IMR-90 (cell line): ENCODE results near the gene PCDHA5. TPM values are rescaled to one million over a fixed set of nuclear protein-coding genes. Genes with fewer than 3 reads are reported as not detected.

Experiments
- ATAC-seq: fragments of 200-7000 bp; cut with Tn5 transposase; 2 replicates; pipeline ENCODE4 v1.9.1; 2020; ENCODE audit warnings: low read depth, mild to moderate bottlenecking, moderate library complexity
- BruUV-seq: library from RNA; stranded (reverse); fragments of 400-500 nt; replicated peaks from 2 replicates; lab custom pipeline; 2021; lab: Mats Ljungman, UMichigan
- CTCF ChIA-PET: fragments of 300-600 bp; formaldehyde crosslinking; extraction: SDS; loops from one replicate; lab custom pipeline; 2021; ENCODE audit warnings: antibody characterized with exemption; lab: Yijun Ruan, JAX
- POLR2A ChIA-PET: fragments of 300-600 bp; sonication (Branson Sonifier 250); formaldehyde crosslinking; loops from one replicate; lab custom pipeline; 2022; ENCODE audit warnings: antibody characterized with exemption; ENCODE audit not compliant: unreplicated experiment; lab: Charles Lee
- DNase-seq: peaks from one replicate; pipeline ENCODE4 v3.0.0; 2013
- H2AFZ ChIP-seq: replicated peaks from 2 replicates; pipeline ENCODE3; 2013; ENCODE audit warnings: low read length, mild to moderate bottlenecking; ENCODE audit not compliant: poor library complexity
- H2AK5ac ChIP-seq: 2 replicates; pipeline ENCODE4 v1.6.1; 2013; ENCODE audit warnings: low read depth, low read length, inconsistent platforms
- H2AK9ac ChIP-seq: replicated peaks from 2 replicates; pipeline ENCODE3; 2013; ENCODE audit warnings: mild to moderate bottlenecking, low read depth, low read length, moderate library complexity; ENCODE audit not compliant: poor library complexity
- H2BK120ac ChIP-seq: 2 replicates; pipeline ENCODE4 v1.6.1; 2013; ENCODE audit warnings: low read depth, low read length, inconsistent platforms
- H2BK15ac ChIP-seq: 3 replicates; pipeline ENCODE4 v1.6.1; 2013; ENCODE audit warnings: low read depth, low read length, inconsistent platforms
- H2BK20ac ChIP-seq: 2 replicates; pipeline ENCODE4 v1.6.1; 2013; ENCODE audit warnings: low read depth, mild to moderate bottlenecking, inconsistent platforms, low read length, moderate library complexity
- H2BK5ac ChIP-seq: 2 replicates; pipeline ENCODE4 v1.6.1; 2013; ENCODE audit warnings: mild to moderate bottlenecking, low read depth, low read length, inconsistent platforms; ENCODE audit not compliant: poor library complexity, severe bottlenecking
- H3K14ac ChIP-seq: replicated peaks from 2 replicates; pipeline ENCODE4 v1.6.1; 2013; ENCODE audit warnings: low read depth, low read length, inconsistent platforms
- H3K18ac ChIP-seq: 2 replicates; pipeline ENCODE4 v1.6.1; 2013; ENCODE audit warnings: low read depth, low read length, control low read depth
- H3K23ac ChIP-seq: 2 replicates; pipeline ENCODE4 v1.6.1; 2013; ENCODE audit warnings: low read depth, low read length, inconsistent platforms
- H3K27ac ChIP-seq: 2 replicates; pipeline ENCODE4 v1.5.1; 2013; ENCODE audit warnings: mild to moderate bottlenecking, control low read depth, low read length; ENCODE audit not compliant: insufficient read depth
- H3K27me3 ChIP-seq: 2 replicates; pipeline ENCODE4 v1.6.1; 2013; ENCODE audit warnings: low read length; ENCODE audit not compliant: control insufficient read depth, insufficient read depth
- H3K36me3 ChIP-seq: 2 replicates; pipeline ENCODE4 v1.6.1; 2013; ENCODE audit warnings: low read length, mixed read lengths; ENCODE audit not compliant: control insufficient read depth, insufficient read depth
- H3K4ac ChIP-seq: 2 replicates; pipeline ENCODE4 v1.6.1; 2013; ENCODE audit warnings: low read depth, low read length, inconsistent platforms
- H3K4me1 ChIP-seq: 2 replicates; pipeline ENCODE4 v1.6.1; 2013; ENCODE audit warnings: low read length, mixed read lengths; ENCODE audit not compliant: control insufficient read depth, insufficient read depth
- H3K4me2 ChIP-seq: 2 replicates; pipeline ENCODE4 v1.6.1; 2013; ENCODE audit warnings: low read depth, mild to moderate bottlenecking, control low read depth, low read length, moderate library complexity
- H3K4me3 ChIP-seq: 2 replicates; pipeline ENCODE4 v1.5.1; 2013; ENCODE audit warnings: low read depth, mild to moderate bottlenecking, control low read depth, low read length, moderate library complexity; ENCODE audit not compliant: insufficient read depth
- H3K56ac ChIP-seq: 2 replicates; pipeline ENCODE4 v1.6.1; 2013; ENCODE audit warnings: low read length, inconsistent platforms; ENCODE audit not compliant: insufficient read depth; ENCODE audit errors: extremely low read depth
- H3K79me1 ChIP-seq, 2 experiments: 2 replicates each; pipeline ENCODE4 v1.6.1; 2013; ENCODE audit warnings: low read length in 2 of 2, inconsistent platforms in 1 of 2, low read depth in 1 of 2
- H3K9ac ChIP-seq: 2 replicates; pipeline ENCODE4 v1.6.1; 2013; ENCODE audit warnings: low read depth, low read length, control low read depth
- H3K9me1 ChIP-seq: 2 replicates; pipeline ENCODE4 v1.6.1; 2013; ENCODE audit warnings: low read length, inconsistent platforms; ENCODE audit not compliant: insufficient read depth
- H3K9me3 ChIP-seq: 2 replicates; pipeline ENCODE4 v1.6.1; 2013; ENCODE audit warnings: low read length; ENCODE audit not compliant: control insufficient read depth, insufficient read depth
- H4K20me1 ChIP-seq: 2 replicates; pipeline ENCODE4 v1.6.1; 2013; ENCODE audit warnings: low read length, inconsistent platforms; ENCODE audit not compliant: insufficient read depth
- H4K5ac ChIP-seq: 2 replicates; pipeline ENCODE4 v1.6.1; 2013; ENCODE audit warnings: mild to moderate bottlenecking, low read depth, low read length, control low read depth
- H4K8ac ChIP-seq, 2 experiments: 2 replicates each; pipeline ENCODE4 v1.6.1; 2013; ENCODE audit warnings: low read depth in 2 of 2, low read length in 2 of 2, control low read depth in 1 of 2, inconsistent platforms in 1 of 2
- H4K91ac ChIP-seq: 2 replicates; pipeline ENCODE4 v1.6.1; 2013; ENCODE audit warnings: low read depth, low read length, inconsistent platforms; ENCODE audit not compliant: insufficient read depth
- BHLHE40 ChIP-seq: fragments of 150-350 bp; IDR thresholded peaks from 2 replicates; pipeline ENCODE4 v1.6.1; 2016; ENCODE audit warnings: mild to moderate bottlenecking, low read depth, low read length
- CEBPB ChIP-seq: IDR thresholded peaks from 2 replicates; pipeline ENCODE4 v1.6.1; 2012; ENCODE audit warnings: low read depth, low read length, improper control_type of control experiment
- CHD1 ChIP-seq: IDR thresholded peaks from 2 replicates; pipeline ENCODE4 v1.6.1; 2012; ENCODE audit warnings: low read depth, low read length, improper control_type of control experiment
- FOS ChIP-seq: fragments of 150-350 bp; IDR thresholded peaks from 2 replicates; pipeline ENCODE4 v1.6.1; 2016; ENCODE audit warnings: low read depth, low read length
- MAFK ChIP-seq: IDR thresholded peaks from 2 replicates; pipeline ENCODE4 v1.6.1; 2012; ENCODE audit warnings: low read depth, low read length, improper control_type of control experiment
- MAZ ChIP-seq: IDR thresholded peaks from 2 replicates; pipeline ENCODE4 v1.6.1; 2012; ENCODE audit warnings: low read depth, mild to moderate bottlenecking, low read length, improper control_type of control experiment, moderate library complexity, borderline replicate concordance
- MXI1 ChIP-seq: IDR thresholded peaks from 2 replicates; pipeline ENCODE4 v1.6.1; 2012; ENCODE audit warnings: low read depth, mild to moderate bottlenecking, low read length, moderate library complexity, borderline replicate concordance
- NFE2L2 ChIP-seq: fragments of 150-350 bp; IDR thresholded peaks from 2 replicates; pipeline ENCODE4 v1.6.1; 2016; ENCODE audit warnings: low read depth, mild to moderate bottlenecking, low read length
- POLR2A ChIP-seq: IDR thresholded peaks from 2 replicates; pipeline ENCODE4 v1.6.1; 2012; ENCODE audit warnings: mild to moderate bottlenecking, low read depth, low read length
- RAD21 ChIP-seq: IDR thresholded peaks from 2 replicates; pipeline ENCODE4 v1.6.1; 2012; ENCODE audit warnings: low read length, improper control_type of control experiment
- RFX5 ChIP-seq: IDR thresholded peaks from 2 replicates; pipeline ENCODE4 v1.8.0; 2012; ENCODE audit warnings: low read depth, mild to moderate bottlenecking, low read length, moderate library complexity
- SMC3 ChIP-seq: fragments of 150-350 bp; IDR thresholded peaks from 2 replicates; pipeline ENCODE4 v1.6.1; 2016; ENCODE audit warnings: low read depth, mild to moderate bottlenecking, antibody characterized with exemption, low read length, moderate library complexity
- WGBS, 2 experiments: methylation state at CpG; one replicate each; pipeline versions ENCODE4 v1.1.5 to v1.1.7; 2013; ENCODE audit warnings: missing lambda C conversion rate in 2 of 2; ENCODE audit not compliant: insufficient read length in 1 of 2; ENCODE audit errors: extremely low coverage in 2 of 2; 5-methylcytosine and 5-hydroxymethylcytosine counted together
- dilution Hi-C: fragments of 300-500 bp; cut with HindIII; formaldehyde crosslinking; loops from one replicate; pipeline ENCODE4 v1.14.3; 2018; ENCODE audit warnings: low sequenced_read_pairs; ENCODE audit not compliant: unreplicated experiment
- in situ Hi-C: fragments of 300-500 bp; cut with MboI; formaldehyde crosslinking; loops from 3 replicates; pipeline ENCODE4 v1.14.3; 2019; ENCODE audit warnings: low sequenced_read_pairs, inconsistent platforms, mixed read lengths
- intact Hi-C: fragments of 100-400 bp; cut with micrococcal nuclease; formaldehyde crosslinking; loops from 2 replicates; pipeline ENCODE4 v1.10.0; 2022
- polyA plus RNA-seq, 3 experiments: library from polyadenylated mRNA; depleted of rRNA; stranded (reverse); fragments of >200 nt; gene quantifications; 2 replicates each; pipeline ENCODE4 v1.2.3, GENCODE V29; 2012; ENCODE audit warnings: low replicate concordance in 1 of 3
- total RNA-seq: library from RNA; depleted of rRNA; stranded (reverse); fragments of >200 nt; gene quantifications from 2 replicates; pipeline ENCODE4 v1.2.3, GENCODE V29; 2012
- TF ChIP-seq, protein P1 (sequence below): conservative IDR thresholded peaks from 2 replicates; pipeline ENCODE4 v1.5.1; 2012; ENCODE audit warnings: mild to moderate bottlenecking, low read depth, low read length, improper control_type of control experiment
- TF ChIP-seq, protein P2 (sequence below): fragments of 150-350 bp; IDR thresholded peaks from 2 replicates; pipeline ENCODE4 v1.6.1; 2017; ENCODE audit warnings: mild to moderate bottlenecking, antibody characterized with exemption, low read length, low read depth
- TF ChIP-seq, protein P3 (sequence below): fragments of 150-350 bp; IDR thresholded peaks from 2 replicates; pipeline ENCODE4 v1.6.1; 2016; ENCODE audit warnings: low read depth, mild to moderate bottlenecking, low read length, moderate library complexity, borderline replicate concordance

Gene PCDHA5
- total and polyA plus RNA-seq, 2 of the 4 experiments (the other 2 are of a cell fraction), result not detected

DNA sequence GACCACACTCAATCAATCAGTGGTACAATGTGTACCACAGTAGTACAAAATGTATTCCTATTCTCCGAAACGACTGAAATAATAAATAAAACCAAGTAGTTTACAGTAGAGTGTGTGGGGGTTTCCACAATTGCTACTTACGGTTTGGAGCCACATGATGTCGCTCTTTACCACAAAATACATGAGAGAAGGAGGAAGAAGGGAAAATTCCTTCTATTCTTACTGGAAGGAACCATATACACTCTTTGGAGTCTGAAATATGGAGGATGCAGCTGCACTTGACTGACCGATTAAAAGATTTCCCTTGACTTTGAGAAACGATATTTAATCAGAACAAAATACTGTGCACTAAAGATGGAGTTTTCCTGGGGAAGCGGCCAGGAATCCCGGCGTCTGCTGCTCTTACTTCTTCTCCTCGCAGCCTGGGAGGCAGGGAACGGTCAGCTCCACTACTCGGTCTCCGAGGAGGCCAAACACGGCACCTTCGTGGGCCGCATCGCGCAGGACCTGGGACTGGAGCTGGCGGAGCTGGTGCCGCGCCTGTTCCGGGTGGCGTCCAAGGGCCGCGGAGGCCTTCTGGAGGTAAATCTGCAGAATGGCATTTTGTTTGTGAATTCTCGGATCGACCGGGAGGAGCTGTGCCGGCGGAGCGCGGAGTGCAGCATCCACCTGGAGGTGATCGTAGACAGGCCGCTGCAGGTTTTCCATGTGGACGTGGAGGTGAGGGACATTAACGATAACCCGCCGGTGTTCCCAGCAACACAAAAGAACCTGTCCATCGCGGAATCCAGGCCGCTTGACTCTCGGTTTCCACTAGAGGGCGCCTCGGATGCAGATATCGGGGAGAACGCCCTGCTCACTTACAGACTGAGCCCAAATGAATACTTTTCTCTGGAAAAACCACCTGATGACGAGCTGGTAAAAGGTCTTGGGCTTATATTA is 14.3 kb upstream of the PCDHA5 start, which contains the start of gene PCDHA4:
PCDHA4 (plus strand) TSS at position 235 of the 942 bp plus-strand sequence.
- intact Hi-C loops (no loop called here), dilution Hi-C loops (no loop called here), in situ Hi-C loops (no loop called here)
- H2AK5ac ChIP-seq, result no peak within 1 kb of the TSS
- no peak within 1 kb of the TSS for H2BK5ac ChIP-seq
- H3K4me1 ChIP-seq, result no peaks in the 10 kb centered on the region
- no peaks in the 10 kb centered on the region for H3K9me1 ChIP-seq
- H4K8ac ChIP-seq, result no peak within 1 kb of the TSS
- H3K56ac ChIP-seq, result no peak within 1 kb of the TSS
- peaks cover 23% of the 10 kb centered on the region for H3K9me3 ChIP-seq
- DNase-seq, result no peak
- H2BK120ac ChIP-seq, result no peak within 1 kb of the TSS
- H3K4ac ChIP-seq, result no peak within 1 kb of the TSS
- no peak within 1 kb of the TSS for H3K4me2 ChIP-seq
- no peak within 1 kb of the TSS for H2BK15ac ChIP-seq
- CTCF ChIA-PET, result no interaction called here
- H2AK9ac ChIP-seq, result no peak within 1 kb of the TSS
- H3K27me3 ChIP-seq, result no peaks in the 10 kb centered on the region
- no peak within 1 kb of the TSS for H3K27ac ChIP-seq
- no peak for ATAC-seq
- no peak within 1 kb of the TSS for H4K5ac ChIP-seq
- peak within 1 kb of the TSS; percentile 32 for H3K4me3 ChIP-seq
- H2AFZ ChIP-seq, result no peak within 1 kb of the TSS
- no peak within 1 kb of the TSS for H3K18ac ChIP-seq
- WGBS, 2 experiments, result 26% methylated on average over 19 of the region's 47 CpGs; no CpG with 5 or more reads in 1 of the 2 experiments
- H3K79me1 ChIP-seq, result no peaks in the 10 kb centered on the region
- H3K36me3 ChIP-seq, result no peaks in the 10 kb centered on the region
- H4K91ac ChIP-seq, result no peak within 1 kb of the TSS
- POLR2A ChIA-PET, result no interaction called here
- H3K14ac ChIP-seq, result no peak within 1 kb of the TSS
- no peak within 1 kb of the TSS for H3K23ac ChIP-seq
- no peaks in the 10 kb centered on the region for H4K20me1 ChIP-seq
- H3K9ac ChIP-seq, result no peak within 1 kb of the TSS
- BruUV-seq, result no TSS peak
- H2BK20ac ChIP-seq, result no peak within 1 kb of the TSS
- TF ChIP-seq CHD1, result no peak
- TF ChIP-seq MAFK, result no peak
- no peak for TF ChIP-seq RFX5
- no peak for TF ChIP-seq MAZ
- no peak for TF ChIP-seq MXI1
- no peak for TF ChIP-seq NFE2L2
- TF ChIP-seq BHLHE40, result no peak
- TF ChIP-seq, protein P1, sequence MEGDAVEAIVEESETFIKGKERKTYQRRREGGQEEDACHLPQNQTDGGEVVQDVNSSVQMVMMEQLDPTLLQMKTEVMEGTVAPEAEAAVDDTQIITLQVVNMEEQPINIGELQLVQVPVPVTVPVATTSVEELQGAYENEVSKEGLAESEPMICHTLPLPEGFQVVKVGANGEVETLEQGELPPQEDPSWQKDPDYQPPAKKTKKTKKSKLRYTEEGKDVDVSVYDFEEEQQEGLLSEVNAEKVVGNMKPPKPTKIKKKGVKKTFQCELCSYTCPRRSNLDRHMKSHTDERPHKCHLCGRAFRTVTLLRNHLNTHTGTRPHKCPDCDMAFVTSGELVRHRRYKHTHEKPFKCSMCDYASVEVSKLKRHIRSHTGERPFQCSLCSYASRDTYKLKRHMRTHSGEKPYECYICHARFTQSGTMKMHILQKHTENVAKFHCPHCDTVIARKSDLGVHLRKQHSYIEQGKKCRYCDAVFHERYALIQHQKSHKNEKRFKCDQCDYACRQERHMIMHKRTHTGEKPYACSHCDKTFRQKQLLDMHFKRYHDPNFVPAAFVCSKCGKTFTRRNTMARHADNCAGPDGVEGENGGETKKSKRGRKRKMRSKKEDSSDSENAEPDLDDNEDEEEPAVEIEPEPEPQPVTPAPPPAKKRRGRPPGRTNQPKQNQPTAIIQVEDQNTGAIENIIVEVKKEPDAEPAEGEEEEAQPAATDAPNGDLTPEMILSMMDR, result no peak
- TF ChIP-seq SMC3, result no peak
- TF ChIP-seq, protein P2, sequence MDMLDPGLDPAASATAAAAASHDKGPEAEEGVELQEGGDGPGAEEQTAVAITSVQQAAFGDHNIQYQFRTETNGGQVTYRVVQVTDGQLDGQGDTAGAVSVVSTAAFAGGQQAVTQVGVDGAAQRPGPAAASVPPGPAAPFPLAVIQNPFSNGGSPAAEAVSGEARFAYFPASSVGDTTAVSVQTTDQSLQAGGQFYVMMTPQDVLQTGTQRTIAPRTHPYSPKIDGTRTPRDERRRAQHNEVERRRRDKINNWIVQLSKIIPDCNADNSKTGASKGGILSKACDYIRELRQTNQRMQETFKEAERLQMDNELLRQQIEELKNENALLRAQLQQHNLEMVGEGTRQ, result no peak
- TF ChIP-seq CEBPB, result no peak
- TF ChIP-seq POLR2A, result no peak
- no peak for TF ChIP-seq FOS
- TF ChIP-seq, protein P3, sequence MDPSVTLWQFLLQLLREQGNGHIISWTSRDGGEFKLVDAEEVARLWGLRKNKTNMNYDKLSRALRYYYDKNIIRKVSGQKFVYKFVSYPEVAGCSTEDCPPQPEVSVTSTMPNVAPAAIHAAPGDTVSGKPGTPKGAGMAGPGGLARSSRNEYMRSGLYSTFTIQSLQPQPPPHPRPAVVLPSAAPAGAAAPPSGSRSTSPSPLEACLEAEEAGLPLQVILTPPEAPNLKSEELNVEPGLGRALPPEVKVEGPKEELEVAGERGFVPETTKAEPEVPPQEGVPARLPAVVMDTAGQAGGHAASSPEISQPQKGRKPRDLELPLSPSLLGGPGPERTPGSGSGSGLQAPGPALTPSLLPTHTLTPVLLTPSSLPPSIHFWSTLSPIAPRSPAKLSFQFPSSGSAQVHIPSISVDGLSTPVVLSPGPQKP, result no peak
- no peak for TF ChIP-seq RAD21
